Body of pancreas (tissue), 4 donors: ENCODE measurements around the gene PPFIA1.

Source experiments
- CTCF ChIP-seq, 7 experiments: fragments of 450-650 bp in 4 of 7; fragments of 200-600 bp in 3 of 7; sonication (generic) in 3 of 7; IDR thresholded peaks; one replicate each; pipeline ENCODE4 v1.5.1; 2016 to 2019; ENCODE audit warnings: antibody characterized with exemption in 7 of 7
- POLR2A ChIP-seq, 3 donors: fragments of 450-650 bp; IDR thresholded peaks; one replicate each; pipeline ENCODE4 v1.6.1; 2016; ENCODE audit warnings: antibody characterized with exemption in 3 of 3, mild to moderate bottlenecking in 2 of 3

GRCh38 chr11:70312401-70313357 lies 42.2 kb downstream of the PPFIA1 start:
- no peak for TF ChIP-seq POLR2A (IDR thresholded peaks at IDR 0.05)
- no peak for TF ChIP-seq CTCF (IDR thresholded peaks at IDR 0.05)
